KG1 (cell line): ENCODE results near the gene FUBP3.

Experiments used
- DNase-seq: peaks from one replicate; lab custom pipeline; 2025; lab: John Stamatoyannopoulos, UW

FUBP3 gene

DNA sequence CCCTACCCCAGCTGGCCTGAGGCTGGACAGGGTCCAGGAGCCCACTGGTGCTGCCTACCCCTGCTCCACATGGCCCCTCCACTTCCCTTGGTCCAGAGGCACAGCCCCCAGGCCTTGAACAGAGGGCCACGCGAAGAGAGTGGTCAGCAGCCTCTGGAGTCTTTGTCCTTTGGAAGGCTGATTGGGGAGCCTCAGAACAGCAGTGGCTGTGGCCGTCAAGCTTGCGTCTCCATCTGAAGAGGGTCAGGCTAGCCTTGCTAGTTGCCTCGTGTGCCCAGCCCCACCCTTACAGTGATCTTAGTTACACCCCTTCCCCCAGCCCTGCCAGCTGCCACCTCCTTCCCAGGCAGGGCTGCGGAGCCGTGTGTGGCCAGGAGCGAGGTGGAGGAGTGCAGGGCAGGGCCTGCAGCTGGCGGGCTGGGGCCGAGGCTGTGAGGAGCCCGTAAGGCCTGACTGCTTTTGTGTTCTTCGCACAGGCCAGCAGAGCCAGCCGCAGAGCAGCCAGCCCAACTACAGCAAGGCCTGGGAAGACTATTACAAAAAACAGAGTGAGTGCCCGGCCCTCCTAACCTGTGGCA is 54.9 kb downstream of the FUBP3 start:
- DNase-seq: no peak

DNA sequence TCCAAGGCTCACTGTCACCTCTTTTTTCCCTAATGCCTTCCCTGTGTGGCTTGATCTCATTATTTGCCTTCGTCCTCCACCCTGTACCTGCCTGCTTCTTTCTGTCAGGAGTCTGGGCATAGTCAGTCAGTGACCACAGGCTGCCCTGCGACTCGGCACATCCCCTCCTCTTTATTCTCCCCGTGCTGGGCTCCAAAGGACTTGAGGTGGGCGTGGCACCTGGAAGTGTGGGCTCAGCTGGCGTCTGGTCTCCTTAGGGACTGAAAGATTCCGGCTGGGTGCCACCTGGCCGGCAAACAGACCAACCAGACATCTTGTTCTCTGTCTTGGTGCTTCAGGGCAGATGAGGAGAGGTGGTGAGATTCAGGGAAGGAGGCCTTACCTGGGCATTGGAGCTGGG is 55.4 kb downstream of the FUBP3 start:
- DNase-seq: no peak

DNA sequence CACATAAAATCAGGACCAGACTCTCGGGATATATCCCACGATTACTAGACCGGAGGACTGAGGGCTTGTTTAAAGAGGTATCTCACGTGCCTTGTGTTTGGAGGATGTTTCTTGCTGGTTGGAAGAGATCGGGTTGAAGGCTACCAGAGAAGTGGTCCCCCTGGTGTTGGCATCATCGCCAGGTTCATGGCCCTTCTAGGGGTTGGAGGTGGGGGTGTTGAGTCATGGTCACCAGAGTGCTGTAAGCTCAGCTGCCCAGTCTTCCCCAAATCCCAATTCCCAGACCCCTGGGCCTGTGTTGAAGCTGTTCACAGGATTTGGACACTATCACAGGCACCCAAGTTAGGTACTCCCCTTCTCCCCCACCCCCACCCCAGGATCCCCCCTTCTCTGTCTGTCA is 55.9 kb downstream of the FUBP3 start:
- no peak for DNase-seq

DNA sequence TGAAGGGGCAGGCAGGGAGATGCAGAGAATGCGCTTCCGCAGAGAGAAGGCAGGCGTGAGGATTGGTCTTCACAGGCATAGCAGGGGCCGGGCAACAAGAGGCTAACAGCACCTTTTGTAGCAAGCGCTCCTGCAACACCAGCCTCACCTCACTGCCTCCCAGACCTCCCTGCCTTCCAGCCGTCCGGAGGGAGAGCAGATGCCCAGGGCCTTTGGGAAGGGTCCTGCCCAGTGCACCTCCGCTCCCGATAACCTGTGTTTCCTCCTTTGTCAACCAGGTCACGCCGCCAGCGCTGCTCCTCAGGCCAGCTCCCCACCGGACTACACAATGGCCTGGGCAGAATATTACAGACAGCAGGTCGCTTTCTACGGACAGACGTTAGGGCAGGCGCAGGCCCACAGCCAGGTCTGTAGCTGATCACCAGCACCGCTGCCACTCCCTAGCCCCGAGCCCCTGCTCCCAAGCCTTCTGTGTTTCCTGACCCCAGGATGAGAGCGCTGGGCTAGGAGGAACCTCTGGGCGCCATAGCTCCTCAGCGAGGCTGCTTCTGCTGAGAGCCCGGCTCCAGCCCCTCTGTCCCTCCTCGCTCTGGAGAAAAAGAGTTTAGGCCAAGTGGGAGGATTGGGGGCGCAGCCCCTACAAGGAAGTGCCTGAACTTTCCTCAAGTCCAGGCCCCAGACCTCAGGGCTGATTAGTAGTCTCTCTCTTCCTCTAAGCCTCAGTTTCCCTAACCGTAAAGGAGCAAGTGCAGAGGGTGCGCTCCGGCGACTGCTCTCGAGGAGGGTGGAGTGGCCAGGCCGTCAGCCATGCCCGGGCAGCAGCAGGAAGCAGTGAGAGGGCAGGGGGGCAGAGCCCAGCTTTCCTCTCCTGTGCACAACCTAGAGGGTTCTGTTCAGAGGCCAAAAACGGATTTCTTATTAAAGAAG is 56.6 kb downstream of the FUBP3 start:
- no peak for DNase-seq

GRCh38 chr9:130636648-130637020 is 57.3 kb downstream of the FUBP3 start:
- DNase-seq: no peak

- no peak for DNase-seq
Observed at GRCh38 chr9:130638284-130639123, 59.1 kb downstream of the FUBP3 start.

GRCh38 chr9:130639124-130639765 is 59.9 kb downstream of the FUBP3 start:
- no peak for DNase-seq

GRCh38 chr9:130639866-130640555 is 60.6 kb downstream of the FUBP3 start:
- DNase-seq: no peak

DNA sequence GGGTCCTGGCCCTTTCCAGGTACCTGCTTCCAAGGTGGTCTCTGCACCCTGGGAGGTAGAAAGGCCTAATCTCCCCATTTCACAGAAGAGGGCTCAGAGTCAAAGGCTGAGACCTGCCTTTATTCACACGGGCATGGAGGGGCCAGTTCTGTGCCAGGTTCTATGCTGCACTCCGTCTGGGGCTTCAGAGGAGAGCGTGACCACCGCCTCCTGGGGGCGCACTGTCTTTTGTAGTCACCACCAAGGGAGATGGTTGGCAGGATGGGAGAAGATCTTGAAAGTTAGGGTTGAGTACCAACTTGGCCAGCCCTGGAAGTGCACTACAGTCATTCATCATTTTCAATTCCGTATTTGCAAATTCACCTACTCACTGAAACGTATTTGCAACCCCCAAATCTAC is 61.3 kb downstream of the FUBP3 start:
- DNase-seq: no peak

- DNase-seq: no peak
Observed at GRCh38 chr9:130642926-130643325, 63.5 kb downstream of the FUBP3 start.

- DNase-seq: no peak
Observed at GRCh38 chr9:130651221-130651620, 71.8 kb downstream of the FUBP3 start.

GRCh38 chr9:130651752-130652151 is 72.4 kb downstream of the FUBP3 start:
- no peak for DNase-seq

DNA sequence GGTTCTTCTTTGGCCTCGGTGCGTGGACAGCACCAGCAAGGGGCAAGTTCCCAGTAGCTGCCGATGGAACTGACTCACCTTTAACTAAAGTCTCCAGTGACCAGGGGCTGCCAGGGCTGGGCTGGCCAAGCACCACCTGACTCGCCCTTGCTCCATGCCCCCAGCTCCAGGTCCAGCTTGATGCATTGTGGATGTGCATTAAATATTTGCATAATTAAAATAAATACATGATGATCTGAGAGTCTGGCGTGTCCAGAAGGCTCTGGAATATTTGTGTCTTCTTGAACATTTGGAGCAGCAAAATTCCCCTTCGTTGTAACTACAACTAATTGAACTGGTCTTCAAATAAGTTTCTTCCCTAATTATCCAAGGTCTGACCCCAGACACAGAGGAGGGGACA is 75.5 kb downstream of the FUBP3 start:
- DNase-seq: no peak

- no peak for DNase-seq
Observed at GRCh38 chr9:130658893-130659698, 79.7 kb downstream of the FUBP3 start.

DNA sequence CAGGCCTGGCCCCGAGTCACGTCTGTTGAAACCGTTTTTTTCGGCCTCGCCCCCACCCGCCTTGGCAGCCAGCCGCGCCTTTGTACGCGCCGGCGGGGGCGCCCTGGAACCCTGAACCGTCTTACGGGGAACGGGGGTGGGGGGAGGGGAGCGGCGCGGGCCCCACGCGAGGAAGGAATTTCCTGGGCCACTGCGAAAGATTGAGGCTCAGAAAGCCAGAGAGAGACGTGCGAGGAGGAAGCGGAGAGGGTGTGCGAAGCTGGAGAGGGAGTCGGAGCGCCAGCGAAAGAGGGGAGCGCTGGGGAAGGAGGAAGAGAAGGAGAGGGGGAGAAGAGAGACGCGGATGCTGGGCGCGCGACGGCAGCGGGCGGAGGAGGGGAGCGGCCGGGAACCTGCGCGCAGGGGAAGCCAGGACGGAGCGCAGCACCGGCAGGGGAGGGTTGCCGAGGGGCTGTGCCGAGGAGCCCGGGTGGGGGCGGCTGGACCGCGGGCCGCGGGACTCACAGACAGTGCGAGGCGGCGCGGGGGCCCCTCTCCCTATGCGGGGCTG is 80.4 kb downstream of the FUBP3 start:
- no peak for DNase-seq

GRCh38 chr9:130660326-130660682 is 80.9 kb downstream of the FUBP3 start:
- DNase-seq: no peak

DNA sequence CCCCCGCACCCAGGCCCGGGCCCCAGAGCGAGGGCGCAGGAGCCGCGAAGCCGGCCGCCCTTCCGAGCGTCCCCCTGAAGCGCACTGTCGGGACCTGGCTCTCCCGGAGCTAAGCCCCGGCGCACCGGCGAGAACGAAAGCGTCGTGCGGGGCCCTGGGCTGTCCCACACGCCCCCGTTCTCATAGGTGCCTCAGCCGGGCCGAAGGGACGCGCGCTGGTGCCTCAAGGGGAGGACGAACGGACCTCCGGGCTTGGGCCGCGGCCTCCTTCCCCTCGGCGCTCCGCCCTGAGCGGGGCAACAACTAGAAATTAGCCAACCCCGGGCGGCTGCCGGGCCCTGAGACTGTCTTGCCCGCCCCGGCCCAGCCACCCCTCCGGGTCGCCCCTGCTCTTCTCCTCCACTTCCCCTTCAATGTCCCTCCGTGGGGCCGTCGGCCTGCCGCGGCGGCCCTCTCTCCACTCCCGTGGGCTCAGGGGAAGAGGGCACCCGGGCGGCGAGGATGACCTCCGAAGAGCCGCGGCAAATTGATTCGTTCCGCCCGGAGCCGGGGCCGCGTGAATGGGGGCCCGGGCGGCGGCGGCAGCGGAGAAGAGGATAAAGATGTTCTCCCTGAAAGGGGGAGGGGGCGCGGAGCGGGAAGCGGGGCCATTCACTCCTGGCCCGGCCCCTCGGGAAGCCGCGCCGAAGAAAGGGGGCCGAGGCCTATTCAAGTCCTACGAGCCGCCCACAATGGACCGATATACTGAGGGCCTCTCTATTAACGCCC is 81.5 kb downstream of the FUBP3 start:
- DNase-seq: no peak

- DNase-seq: no peak
Observed at GRCh38 chr9:130661451-130662098, 82.2 kb downstream of the FUBP3 start.
